Anterior cingulate cortex (tissue), 58 donors: ENCODE results near the gene COL12A1.

ENCODE experiments used
- DNase-seq, 58 donors: peaks; one replicate each; lab custom pipeline; 2025; lab: John Stamatoyannopoulos, UW

Gene COL12A1

DNA sequence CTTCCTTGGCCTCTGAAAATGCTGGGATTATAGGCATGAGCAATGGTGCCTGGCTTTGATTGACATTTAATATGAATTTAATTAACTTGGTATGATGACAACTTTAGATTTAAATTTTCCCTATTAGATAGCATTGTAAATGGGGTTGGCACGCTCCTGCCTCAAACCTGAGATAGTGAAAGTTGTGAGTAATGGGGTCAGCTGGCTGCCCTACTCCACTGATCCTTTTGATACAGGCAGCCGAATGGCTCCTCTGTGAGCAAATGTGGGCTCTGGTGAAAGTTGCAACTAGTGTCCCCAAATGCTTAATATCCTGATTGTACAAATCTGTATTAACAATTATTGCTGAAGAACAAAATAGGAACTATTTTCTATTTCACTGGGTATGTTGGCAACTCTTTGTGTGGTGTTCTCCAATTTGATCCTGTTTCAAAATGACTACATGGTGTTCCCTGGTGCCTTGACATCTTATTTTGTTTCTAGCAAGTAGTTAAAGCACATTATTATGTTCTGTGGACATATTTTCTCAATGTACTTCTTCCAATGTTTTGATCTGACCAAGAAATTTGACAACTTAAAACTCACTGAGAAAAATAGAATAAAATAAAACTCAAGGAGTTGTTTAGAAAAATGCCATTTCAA, 97.4 kb downstream of the COL12A1 start:
- no peak for DNase-seq

DNA sequence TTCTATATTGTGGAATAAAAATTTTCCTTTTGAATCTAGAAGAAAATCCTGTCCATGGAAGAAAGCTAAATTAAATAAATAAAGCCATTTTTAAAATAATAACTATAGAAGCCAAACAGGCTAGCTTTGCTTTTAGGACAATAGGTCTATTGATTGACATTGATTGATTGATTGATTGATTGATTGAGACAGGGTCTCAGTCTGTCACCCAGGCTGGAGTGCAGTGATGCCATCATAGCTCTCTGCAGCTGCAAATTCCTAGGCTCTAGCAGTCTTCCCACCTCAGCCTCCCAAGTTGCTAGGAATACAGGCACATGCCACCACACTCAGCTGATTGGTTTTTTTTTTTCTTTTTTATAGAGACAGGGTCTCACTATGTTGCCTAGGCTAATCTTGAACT, 97.9 kb downstream of the COL12A1 start:
- DNase-seq = no peak

DNA sequence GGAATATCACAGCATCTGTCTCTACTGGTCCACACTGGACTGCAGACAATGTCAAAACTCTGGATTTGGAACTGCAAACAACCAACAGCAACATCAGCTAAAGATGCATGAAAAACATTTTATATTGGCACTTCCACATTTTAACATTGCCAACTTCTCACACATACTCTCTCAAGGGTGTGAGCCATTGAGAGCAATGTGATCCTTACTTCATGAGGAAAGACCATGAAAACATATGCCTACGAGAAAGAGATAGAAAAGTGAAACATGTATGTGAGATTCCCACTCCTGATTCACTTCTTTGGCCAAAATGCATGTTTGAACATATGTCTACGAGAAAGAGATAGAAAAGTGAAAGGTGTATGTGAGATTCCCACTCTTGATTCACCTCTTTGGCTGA, 99.4 kb downstream of the COL12A1 start:
- DNase-seq = no peak

DNA sequence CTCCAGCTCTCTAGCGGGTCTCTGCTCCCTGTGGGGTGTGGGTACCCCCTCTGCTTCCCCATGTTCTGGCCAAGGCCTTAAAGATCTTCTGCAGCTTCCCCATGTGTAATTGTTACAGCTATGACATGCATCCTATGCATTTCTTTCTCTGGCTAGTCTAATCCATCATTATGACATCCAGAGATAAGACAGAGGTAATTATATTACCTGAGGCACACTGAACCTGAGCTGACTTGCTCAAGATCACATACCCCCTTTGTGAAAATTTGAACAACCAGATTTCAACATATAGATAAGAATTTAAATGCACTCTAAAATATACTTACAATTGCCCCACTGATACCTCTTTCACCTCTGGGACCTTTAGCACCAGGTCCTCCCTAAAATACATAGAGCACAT, 102.4 kb downstream of the COL12A1 start:
- no peak for DNase-seq

DNA sequence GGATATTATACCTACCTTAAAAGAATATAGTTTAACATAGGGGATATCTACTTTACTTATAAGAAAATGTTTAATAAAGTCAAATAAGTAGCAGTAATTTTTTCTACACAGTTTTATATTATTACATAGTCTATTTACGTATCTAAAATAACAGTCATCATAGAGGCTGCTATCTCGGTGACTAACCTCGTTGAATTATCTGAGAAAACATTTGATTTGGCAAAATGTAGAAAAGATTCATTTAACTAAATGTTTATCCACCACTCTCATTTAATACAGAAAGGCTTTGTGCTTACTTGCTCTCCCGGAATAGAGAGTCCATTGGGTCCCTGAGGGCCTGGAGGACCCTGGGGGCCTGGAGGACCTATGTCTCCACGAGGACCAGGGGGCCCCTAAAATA, 103.6 kb downstream of the COL12A1 start:
- DNase-seq = no peak

DNA sequence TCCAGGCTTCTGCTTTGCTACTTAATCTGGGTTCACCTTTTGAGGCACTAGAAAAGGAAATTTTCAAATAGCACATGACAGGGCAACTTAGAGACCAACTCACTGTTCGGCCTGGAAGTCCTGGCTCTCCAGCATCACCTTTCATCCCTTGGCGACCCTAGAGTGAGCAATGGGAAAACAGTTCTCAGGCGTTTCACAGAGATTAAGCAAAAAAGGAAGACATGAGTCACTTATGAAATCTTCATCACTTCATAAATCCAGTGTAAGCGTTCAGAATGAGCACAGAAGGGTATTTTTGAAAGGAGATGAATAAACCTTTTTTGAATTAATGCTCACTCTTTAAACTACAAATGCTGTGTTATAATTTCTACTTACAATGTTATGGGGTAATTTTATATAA, 104.0 kb downstream of the COL12A1 start:
- no peak for DNase-seq

DNA sequence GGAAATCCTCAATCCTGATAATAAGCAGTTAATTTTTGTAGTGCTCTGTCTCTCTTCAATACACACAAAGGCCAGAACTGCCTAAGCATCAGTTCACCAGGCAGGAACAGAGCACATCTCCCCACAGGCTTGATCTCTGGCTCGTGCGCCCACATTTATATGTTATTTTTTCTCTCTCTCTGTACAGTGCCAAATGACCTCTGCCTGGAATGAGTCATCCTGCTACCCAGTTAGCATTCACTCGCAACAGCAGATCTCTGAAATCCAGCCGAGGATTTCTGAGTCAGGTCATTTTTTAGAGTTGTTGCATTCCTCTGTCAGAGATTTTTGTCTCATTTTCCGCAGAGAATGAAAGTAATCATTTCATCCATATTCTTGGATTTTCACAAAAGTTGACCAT, 107.1 kb downstream of the COL12A1 start:
- DNase-seq = peak in 1 of 58 donors; percentile 8

DNA sequence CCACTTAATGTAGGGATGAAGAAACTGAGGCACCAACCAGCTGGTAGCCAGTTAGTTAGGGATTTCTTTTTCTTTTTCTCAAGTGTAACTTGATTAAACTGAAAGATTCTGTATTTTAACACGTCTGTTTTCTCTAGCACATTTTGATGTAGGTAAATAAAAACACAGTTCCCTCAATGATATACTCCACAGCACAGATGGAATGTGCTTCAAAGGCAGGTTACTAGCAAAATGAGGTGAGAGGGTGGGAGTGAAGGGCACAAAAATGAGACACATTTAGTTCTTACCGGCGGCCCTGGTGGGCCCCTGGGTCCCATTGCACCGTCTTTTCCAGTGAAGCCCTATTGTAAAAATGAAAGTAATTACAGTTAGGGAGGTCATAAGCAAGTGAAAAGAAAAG, 108.9 kb downstream of the COL12A1 start:
- no peak for DNase-seq

DNA sequence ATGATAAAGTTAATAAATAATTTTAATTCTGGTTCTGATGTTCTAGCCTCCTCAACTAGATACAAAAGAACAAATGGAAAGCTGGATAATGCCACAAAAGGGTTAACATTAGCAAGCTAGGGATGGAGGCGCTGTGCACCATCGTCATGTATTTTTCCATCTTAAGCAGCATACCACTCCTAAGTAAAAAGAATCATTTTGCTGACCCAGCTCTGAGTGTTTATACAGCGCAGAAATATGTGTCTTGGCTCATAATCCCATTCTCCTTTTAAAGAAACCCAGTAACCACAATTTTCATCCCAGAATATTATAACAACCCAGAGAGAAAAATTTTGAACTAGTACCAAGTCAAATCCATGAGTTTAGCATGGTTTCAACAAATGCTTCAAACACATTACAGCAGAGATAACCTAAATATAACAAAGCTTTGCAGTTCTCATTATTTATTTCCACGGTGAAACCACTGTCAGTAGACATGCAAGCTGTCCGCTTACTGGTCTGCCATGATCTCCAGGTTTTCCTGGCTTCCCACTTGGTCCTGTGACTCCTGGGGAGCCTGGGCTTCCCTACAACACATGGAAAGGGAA, 111.1 kb downstream of the COL12A1 start:
- DNase-seq = no peak

DNA sequence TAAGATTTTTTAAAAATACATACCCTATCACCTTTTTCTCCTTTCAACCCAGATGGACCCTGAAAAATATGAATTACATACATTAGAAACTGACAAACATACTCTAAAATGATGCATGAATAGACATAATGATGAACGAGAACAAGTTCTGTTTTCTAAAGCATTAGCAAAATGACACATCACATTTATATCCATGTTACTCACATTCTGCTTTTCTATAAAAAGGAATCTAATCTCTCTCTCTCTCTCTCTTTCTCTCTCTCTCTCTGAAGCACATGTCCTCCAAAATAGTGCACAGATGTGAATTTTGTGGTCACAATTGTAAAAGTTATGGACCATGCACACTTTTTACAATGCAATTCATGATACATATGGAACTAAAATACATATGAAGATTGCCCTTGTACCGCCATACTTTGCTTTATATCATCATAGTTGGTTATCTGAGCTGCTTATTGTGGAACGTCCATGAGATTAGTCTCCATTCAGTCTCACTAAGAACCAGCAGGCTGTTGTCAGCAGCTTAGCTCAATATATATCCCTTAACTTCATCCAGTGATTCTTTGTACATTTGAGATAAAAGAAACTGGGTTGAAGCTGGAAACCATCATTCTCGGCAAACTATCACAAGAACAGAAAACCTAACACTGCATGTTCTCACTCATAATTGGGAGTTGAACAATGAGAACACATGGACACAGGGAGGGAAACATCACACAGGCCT, 114.2 kb downstream of the COL12A1 start:
- no peak for DNase-seq

DNA sequence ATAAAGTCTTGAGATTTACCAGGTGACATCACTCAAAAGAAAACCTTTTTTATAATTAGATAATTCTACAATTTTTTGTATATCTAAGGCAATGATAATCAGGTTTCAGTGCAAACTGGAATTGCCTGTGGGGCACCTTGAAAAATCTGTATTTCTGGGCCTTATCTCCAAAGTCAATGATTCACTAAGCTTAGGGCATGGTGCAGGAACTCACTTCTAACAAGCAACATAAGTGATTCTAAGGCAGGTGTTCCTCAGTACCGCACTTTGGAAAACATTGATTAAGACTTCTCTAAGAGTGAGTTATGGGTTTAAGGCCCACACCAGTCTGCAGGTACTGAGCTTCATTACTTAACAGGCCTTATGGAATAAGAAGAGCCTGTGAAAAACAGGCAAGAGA, 115.3 kb downstream of the COL12A1 start:
- DNase-seq = no peak

DNA sequence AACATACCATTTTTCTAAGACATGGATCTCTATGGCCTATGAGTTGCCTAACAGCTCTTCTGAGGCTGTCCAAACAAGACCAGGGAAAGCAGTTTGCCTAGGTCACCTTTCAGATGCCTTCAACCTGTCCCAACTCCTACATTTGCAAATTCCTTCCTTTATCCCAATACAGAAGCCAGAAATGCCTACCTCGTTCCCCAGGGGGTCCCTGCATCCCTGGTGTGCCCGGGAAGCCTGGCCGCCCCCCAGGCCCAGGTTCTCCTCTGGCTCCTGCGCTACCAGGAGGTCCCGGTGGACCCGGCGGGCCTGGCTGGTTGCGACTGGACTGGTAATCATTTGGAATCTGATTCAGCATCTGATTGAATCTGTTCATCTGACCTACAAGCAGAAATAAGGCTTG, 115.9 kb downstream of the COL12A1 start:
- no peak for DNase-seq

DNA sequence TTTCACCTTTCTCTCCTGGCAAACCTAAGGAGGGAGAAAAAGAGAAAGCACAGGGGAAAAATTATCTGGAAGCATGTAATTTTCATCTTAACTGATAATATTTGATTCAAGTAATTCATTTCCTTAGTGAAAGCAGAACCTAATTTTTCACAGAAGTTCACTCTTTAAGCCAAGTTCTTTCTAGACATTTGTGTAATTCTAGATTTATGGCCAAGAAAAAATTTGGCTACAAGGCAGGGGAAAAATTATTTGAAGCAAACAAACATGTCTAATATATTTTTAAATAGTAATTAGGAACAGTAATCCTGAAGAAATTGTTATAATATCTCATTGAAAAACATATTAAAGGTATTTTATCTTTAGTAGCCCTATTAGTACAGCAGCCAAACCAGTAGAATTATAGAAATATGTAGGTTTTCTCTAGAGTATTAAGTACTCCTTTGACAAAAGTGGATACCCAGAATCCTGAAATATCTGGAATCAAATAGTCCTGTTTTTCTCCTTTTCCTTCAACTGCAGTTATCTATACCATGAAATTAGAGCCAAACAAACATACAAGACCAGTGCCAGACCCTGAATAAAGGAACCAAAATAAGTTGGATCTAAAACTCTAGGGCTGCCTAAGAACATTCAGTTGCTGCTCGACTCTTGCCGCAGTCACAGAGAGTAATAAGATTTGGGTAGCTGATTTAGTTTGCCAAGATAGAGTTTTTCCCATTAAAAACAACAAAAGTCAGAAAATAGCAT, 116.5 kb downstream of the COL12A1 start:
- DNase-seq = no peak

DNA sequence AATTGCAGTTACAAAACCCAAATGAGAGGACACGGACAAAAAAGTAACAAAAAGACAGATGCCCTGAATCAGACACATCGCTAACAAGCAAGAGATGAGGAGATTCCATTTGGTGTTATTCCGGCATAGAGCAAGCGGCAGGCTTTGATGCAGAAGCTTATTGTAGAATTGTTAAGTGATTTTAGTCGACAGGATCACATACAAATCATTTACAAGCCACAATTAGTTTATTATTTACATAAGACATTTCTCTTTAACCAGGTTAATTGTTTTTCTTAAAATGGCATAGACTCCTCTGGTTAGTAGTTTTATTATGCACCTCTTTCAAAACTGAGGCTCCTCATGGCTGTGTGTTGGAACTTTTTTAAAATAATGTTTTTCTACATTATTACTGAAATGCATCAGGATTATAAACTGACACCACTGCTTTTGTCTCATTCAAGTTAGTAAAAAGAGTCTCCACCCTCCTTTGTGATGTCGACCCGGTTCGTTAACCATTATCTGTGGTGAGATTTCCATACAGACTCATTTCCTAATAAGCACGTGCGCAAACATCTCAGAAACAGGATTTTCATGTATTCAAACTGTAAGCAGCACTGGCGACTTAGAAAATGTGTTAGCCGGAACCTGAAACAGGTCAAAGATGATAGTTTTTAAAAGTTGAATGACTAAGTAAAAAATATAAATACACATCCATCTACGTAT, 119.8 kb downstream of the COL12A1 start:
- no peak for DNase-seq

DNA sequence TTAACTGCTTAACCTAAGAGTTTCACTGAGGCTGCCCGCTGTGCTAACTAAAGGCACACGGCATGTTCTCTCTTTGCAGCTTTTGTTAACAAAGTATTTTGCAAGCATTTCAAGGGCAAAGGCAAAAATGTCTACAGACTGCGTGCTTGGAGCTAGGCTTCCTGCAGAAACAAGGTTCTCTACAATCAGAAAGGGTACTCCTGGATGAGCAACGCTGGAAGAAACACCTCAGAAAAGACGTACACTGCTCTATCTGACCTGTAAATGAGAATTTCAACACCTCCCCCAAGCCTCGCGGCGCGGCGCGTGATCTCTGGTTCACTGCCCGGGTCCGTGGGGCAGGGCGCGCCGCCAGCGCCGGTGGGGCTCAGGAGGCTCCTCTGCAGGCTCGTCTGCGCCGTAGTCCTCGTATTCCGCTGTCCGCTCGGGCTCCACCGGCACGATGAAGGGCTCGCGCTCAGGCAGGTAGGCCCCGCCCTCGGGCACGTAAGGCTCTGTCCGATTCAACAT, 120.9 kb downstream of the COL12A1 start:
- DNase-seq = peak in 10 of 58 donors; percentile 1 to 34 (median 6)

DNA sequence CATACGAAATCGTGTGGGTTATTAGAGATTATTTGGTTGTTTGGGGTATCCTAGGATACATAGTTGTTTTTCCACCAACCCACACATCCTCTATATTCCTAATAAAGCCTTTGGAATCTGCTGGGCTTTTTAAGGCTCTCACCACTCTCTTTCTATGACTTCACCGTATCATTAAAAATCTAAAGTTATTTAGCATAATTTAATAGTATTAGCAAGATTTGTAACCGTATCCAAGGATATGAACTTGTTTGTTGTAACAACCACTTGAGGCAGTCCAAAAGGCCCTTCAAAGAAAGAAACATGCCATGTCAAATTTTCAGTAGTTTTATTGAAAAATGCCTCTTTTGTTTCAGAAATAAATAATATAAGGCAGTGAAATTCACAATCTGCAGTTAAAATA, 121.8 kb downstream of the COL12A1 start:
- DNase-seq = no peak

DNA sequence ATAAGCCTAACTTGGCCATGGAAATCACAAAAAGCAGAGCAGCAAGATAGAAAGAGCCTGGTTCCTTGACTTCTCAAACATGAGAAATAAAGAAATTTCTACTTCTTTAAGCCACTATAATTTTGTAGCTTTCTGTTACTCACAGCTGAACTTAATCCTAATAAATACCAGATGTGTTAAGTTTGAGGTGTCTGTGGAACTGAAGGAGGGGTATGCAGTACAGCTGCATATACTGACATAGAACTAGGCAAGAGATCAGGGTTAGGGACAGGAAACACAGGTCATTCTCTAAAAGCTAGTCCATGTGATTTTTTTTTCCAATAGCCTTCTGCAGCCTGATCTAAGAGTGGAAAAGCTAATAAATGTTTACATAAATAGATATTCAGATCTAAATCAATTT, 123.9 kb downstream of the COL12A1 start:
- DNase-seq = no peak

DNA sequence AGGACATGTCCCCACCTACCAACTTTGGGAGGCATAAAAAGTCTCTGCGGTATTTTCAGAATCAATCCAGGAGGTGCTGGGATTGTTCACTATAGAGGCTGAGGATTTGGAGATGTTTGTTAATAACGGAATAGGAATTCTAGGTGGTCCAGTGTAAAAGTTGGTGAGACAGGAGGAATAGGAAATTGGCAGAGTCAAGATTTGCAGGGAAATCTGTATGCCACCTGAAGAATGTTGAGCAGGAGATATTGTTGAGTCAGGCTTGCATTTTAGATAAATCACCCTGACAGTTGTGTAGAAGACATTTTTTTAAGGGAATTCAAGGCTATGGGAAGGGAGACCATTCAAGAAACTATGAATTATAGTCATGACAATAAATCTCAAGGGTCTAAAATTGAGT, 124.8 kb downstream of the COL12A1 start:
- no peak for DNase-seq

DNA sequence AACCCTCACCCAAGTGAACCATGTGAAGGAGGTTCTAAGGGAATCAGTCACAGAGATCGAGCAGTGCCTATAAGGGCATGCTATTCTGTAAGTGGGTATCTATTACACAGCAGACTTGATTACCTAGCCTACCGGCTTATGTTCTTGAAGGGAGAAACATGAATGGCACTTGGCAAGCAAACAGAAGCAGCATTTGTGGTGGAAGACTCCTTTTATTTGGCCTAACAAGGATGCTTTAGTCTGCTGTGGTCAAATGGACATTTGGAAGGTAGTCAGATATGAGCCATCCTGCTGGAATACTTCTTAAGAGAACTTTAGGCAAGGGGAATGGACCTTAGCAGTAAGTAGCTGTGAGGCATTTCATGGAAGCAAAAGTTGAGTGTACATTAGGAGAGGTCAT, 126.3 kb downstream of the COL12A1 start:
- no peak for DNase-seq

DNA sequence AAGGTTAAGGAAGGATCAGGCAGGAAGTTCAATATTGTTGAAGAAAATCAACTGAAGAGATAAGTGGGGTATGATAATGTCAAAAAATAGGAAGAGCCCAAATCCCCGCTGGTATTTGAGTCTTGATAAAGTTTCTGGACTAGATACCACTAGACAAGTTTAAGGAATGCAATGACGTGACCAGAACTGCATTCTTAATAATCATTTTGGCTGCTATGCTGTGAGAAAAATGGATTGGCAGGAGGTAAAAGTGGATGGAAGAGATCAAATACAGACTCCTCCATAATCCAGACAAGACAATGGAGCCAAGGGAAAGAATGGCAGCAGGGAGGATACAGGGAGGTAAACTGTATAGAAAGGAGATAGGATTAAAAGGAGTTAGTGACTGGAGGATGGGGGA, 128.2 kb downstream of the COL12A1 start:
- no peak for DNase-seq

DNA sequence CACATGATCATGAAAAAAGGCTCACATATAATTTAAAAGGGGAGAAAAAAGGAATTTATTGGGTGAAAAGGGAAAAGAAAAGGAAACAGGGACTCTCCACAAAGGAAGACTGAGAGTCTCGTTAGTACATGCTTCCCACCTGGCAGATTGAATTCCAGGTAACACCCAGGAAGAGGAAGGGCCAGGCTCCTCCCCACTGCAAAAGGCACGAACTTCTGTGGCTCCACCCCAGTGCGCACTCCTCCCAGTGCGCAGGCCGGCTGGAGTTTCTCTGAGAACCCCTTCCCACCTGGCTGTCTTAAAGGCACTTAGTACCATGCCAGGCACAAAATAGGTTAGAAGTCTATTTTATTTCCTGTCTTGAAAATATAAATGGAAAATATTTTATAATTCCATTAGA, 129.8 kb downstream of the COL12A1 start:
- no peak for DNase-seq
